Stomach (tissue), 4 donors: ENCODE data around the gene AKR1C2.
"Not testable (repeated sequence)": the region's sequence is repeated elsewhere in the genome, so short reads cannot be mapped to it uniquely, and the experiment has no call there.

Source experiments
- CTCF ChIP-seq, 7 experiments: fragments of 450-650 bp in 4 of 7; fragments of 200-600 bp in 3 of 7; sonication (generic) in 3 of 7; IDR thresholded peaks; one replicate each; pipeline ENCODE4 v1.5.1; 2016 to 2019; ENCODE audit warnings: antibody characterized with exemption in 7 of 7, control low read depth in 2 of 7, mild to moderate bottlenecking in 1 of 7
- EP300 ChIP-seq: sonication (generic); formaldehyde crosslinking; IDR thresholded peaks from one replicate; pipeline ENCODE4 v1.6.1; 2017; ENCODE audit warnings: antibody characterized with exemption
- POLR2A ChIP-seq, 4 donors: fragments of 450-650 bp; IDR thresholded peaks; one replicate each; pipeline ENCODE4 v1.6.1; 2016; ENCODE audit warnings: antibody characterized with exemption in 4 of 4, control low read depth in 2 of 4, mild to moderate bottlenecking in 1 of 4, moderate library complexity in 1 of 4

DNA sequence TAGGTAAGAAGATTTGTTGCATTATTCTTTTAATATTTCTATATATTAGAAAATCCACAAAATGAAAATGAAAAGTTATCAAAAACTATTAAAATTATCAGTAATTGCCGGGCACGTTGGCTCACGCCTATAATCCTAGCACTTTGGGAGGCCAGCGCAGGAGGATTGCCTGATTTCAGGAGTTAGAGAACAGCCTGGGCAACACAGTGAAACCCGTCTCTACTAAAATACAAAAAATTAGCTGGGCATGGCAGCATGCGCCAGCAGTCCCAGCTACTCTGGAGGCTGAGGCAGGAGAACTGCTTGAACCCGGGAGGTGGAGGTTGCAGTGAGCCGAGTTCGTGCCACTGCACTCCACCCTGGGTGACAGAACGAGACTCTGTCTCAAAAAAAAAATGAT, 11.1 kb downstream of the AKR1C2 start:
- TF ChIP-seq POLR2A (IDR thresholded peaks at IDR 0.05); EP300; CTCF (IDR thresholded peaks at IDR 0.05): not testable (repeated sequence)
